Activated T-cell treated with anti-CD3 and anti-CD28 coated beads, Interleukin-2, amount 50 U/mL, for 24 hours (primary cell): ENCODE results near the gene SEC14L2.
"Not testable (repeated sequence)": the region's sequence is repeated elsewhere in the genome, so short reads cannot be mapped to it uniquely, and the experiment has no call there.

Experiments
- DNase-seq: peaks from one replicate; pipeline ENCODE4 v3.0.0-alpha.2; 2020
- H3K27ac Mint-ChIP-seq: 2 replicates; pipeline ENCODE4 v1.8.0; 2020; ENCODE audit warnings: mild to moderate bottlenecking, mixed read lengths
- H3K27me3 Mint-ChIP-seq: 2 replicates; pipeline ENCODE4 v1.8.0; 2020; ENCODE audit warnings: mixed read lengths
- H3K36me3 Mint-ChIP-seq: 2 replicates; pipeline ENCODE4 v1.8.0; 2020; ENCODE audit warnings: low read depth, mixed read lengths
- H3K4me1 Mint-ChIP-seq: 2 replicates; pipeline ENCODE4 v1.8.0; 2020; ENCODE audit warnings: low read depth, mixed read lengths
- H3K4me3 Mint-ChIP-seq: 2 replicates; pipeline ENCODE4 v1.8.0; 2020; ENCODE audit warnings: mild to moderate bottlenecking, moderate library complexity, mixed read lengths
- H3K9me3 Mint-ChIP-seq: 2 replicates; pipeline ENCODE4 v1.8.0; 2020; ENCODE audit warnings: mixed read lengths

Gene SEC14L2

DNA sequence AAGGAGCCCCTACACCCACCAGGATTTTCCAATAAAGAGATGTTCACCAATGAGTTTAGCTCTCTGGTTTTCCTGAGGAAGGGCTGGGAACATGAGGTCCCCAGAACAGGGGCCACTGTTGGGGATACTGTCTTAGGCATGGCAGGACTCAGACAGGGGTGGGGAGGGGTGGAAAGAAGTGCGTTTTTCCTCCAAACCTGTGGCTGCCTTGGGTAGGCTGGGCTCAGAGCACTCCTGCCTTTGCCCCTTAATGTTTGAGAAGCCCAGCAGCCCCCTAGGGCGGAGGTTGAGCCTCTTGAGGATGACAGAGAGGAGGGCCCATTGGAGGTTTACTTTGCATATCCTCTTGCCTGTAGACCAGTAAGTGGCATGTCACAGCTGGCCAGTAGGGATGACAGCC is 39.4 kb downstream of the SEC14L2 start:
- peaks cover 13% of the 10 kb centered on the region for H3K36me3 Mint-ChIP-seq
- peaks cover 31% of the 10 kb centered on the region for H3K4me1 Mint-ChIP-seq
- peaks cover 25% of the 10 kb centered on the region for H3K27me3 Mint-ChIP-seq
- peak overlapping the region; percentile 78 for H3K4me3 Mint-ChIP-seq
- DNase-seq: no peak
- peaks cover 12% of the 10 kb centered on the region for H3K9me3 Mint-ChIP-seq
- peak overlapping the region; percentile 94 for H3K27ac Mint-ChIP-seq

DNA sequence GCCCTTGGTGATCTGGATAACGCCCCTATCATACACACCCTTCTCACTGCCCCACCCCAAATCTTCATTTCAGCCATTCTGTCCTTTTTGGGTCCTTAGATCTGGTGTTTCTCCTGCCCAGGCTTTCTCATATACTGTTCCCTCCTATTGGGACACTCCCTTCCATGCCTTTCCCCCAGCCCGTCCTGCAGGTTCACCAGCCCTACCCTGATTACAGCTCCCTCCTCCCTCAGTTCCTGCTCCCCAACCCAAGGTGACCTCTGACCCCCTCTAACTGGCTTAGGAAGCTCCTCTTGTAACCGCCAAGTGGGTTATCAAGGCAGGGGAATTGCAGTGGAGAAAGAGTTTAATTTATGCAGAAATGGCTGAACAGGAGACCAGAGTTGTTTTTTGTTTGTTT is 41.7 kb downstream of the SEC14L2 start:
- peaks cover 13% of the 10 kb centered on the region for H3K36me3 Mint-ChIP-seq
- no peak overlapping the region for H3K27ac Mint-ChIP-seq
- H3K4me1 Mint-ChIP-seq: peaks cover 38% of the 10 kb centered on the region
- H3K9me3 Mint-ChIP-seq: peaks cover 14% of the 10 kb centered on the region
- no peak overlapping the region for H3K4me3 Mint-ChIP-seq
- peaks cover 40% of the 10 kb centered on the region for H3K27me3 Mint-ChIP-seq
- no peak for DNase-seq

GRCh38 chr22:30439226-30439625 is 42.4 kb downstream of the SEC14L2 start:
- Mint-ChIP-seq H3K36me3 (peaks cover 13% of the 10 kb centered on the region), H3K27ac (no peak overlapping the region), H3K4me3 (no peak overlapping the region), H3K9me3 (peaks cover 14% of the 10 kb centered on the region), H3K4me1 (peaks cover 32% of the 10 kb centered on the region), H3K27me3 (peaks cover 40% of the 10 kb centered on the region)
- no peak for DNase-seq

- peaks cover 40% of the 10 kb centered on the region for H3K27me3 Mint-ChIP-seq
- no peak overlapping the region for H3K27ac Mint-ChIP-seq
- DNase-seq: no peak
- H3K36me3 Mint-ChIP-seq: peaks cover 11% of the 10 kb centered on the region
- H3K9me3 Mint-ChIP-seq: peaks cover 12% of the 10 kb centered on the region
- H3K4me3 Mint-ChIP-seq: no peak overlapping the region
- H3K4me1 Mint-ChIP-seq: peaks cover 26% of the 10 kb centered on the region
Measured at GRCh38 chr22:30439836-30440235, 43.0 kb downstream of the SEC14L2 start.

DNA sequence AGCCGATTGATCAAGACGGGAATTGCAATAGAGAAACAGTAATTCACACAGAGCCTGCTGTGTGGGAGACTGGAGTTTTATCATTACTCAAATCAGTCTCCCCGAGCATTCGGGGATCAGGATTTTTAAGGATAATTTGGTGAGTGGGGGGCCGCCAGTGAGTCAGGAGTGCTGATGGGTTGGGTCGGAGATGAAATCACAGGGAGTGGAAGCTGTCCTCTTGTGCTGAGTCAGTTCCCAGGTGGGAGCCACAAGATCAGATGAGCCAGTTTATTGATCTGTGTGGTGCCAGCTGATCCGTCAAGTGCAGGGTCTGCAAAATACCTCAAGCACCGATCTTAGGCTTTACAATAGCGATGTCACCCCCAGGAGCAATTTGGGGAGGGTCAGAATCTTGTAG is 44.3 kb downstream of the SEC14L2 start:
- Mint-ChIP-seq H3K27ac (no peak overlapping the region), H3K9me3 (peaks cover 3% of the 10 kb centered on the region), H3K27me3 (peaks cover 47% of the 10 kb centered on the region), H3K4me3 (no peak overlapping the region), H3K36me3 (no peaks in the 10 kb centered on the region), H3K4me1 (peaks cover 17% of the 10 kb centered on the region)
- DNase-seq: no peak

DNA sequence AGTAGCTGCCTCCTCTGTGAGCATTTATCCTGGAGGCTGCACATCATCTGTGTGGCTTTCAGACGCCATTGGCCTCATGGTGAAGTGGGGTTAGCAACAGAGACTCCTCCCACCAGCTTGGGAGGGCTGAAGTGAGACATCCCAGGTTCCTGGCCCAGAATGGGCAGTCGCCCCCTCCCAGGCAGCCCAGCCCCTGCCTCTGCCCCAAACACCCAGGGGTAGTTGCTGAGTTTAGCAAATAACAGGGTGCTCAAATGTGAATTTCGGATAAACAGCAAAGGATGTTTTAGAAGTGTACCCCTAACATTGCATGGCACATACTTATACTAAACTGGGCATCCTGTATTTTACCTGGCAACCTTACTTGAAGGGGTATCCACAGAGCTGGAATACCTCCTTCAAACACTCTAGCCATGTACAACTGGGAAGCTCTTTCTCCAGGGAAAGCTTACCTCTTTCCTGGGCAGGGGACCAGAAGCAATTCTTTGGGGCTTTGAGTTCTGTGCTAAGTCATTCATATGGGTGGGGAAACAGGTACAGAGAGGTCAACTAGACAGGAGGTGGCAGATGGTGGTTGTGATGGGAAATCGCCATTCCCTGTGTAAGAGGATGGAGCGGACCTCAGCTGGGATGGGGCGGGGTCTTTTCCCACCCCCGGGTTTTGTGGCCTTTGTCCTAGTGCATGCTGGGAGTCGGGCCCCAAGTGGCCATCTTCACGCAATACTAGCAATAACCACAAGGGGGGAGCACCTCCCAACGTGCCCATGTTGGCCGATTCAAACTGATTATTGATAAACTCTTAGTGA is 48.0 kb downstream of the SEC14L2 start:
- Mint-ChIP-seq H3K9me3 (peaks cover 3% of the 10 kb centered on the region), H3K27me3 (peaks cover 53% of the 10 kb centered on the region), H3K36me3 (no peaks in the 10 kb centered on the region), H3K27ac (peak overlapping the region; percentile 80), H3K4me3 (no peak overlapping the region), H3K4me1 (peaks cover 16% of the 10 kb centered on the region)
- DNase-seq: peak; percentile 64

DNA sequence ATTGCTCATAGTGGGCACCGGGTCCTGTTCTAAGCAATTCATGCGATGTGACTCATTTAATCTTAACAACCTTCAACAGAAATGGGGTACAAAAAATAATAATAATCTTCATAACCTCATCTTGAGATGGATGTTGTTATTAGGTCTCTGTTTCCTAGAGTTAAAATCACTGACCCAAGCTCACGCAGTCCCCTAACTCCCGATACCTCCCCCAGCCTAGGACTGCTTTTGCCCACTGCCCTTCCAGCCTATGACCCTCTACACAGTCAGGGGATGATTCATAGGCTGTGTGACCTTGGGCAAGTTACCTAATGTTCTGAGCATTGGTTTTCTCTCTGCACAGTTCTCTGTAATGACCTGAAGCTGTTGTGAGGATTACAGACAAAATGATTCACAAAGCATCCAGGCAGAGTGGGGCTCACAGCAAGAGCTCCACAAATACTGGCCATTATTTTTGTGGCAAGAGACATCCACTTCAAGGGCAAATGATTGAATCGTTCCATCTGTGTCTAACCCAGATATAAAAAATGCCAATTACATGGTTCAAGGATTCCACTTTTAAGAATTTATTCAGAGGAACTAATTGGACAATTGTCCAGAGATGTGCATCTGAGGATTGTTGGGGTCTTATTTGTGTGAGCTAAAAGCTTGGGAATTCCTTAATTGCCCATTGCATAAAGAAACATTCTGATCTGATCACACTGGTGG is 48.8 kb downstream of the SEC14L2 start:
- Mint-ChIP-seq H3K27me3 (peaks cover 48% of the 10 kb centered on the region), H3K9me3 (peaks cover 3% of the 10 kb centered on the region), H3K27ac (no peak overlapping the region)

GRCh38 chr22:30447656-30448055 is 50.8 kb downstream of the SEC14L2 start:
- H3K36me3 Mint-ChIP-seq: no peaks in the 10 kb centered on the region

More for the DNA sequence above, 48.8 kb downstream of the SEC14L2 start:
- no peak for DNase-seq
- Mint-ChIP-seq H3K4me1 (peaks cover 16% of the 10 kb centered on the region), H3K36me3 (no peaks in the 10 kb centered on the region), H3K4me3 (no peak overlapping the region)

DNA sequence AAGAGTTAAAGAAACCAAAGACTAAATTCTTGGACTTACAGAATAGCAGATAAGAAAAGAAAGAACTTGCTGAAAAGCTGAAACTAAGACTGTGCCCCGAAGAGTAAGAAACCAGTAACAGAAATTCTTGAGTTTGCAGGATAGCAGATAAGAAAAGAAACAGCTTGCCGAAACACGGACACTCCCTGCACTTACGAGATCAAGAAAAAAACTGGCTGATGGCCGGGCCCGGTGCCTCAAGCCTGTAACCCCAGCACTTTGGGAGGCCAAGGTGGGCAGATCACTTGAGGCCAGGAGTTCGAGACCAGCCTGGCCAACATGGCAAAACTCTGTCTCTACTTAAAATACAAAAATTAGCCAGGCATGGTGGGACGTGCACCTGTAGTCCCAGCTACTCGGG is 54.7 kb downstream of the SEC14L2 start:
- H3K27ac Mint-ChIP-seq, H3K36me3 Mint-ChIP-seq, H3K4me3 Mint-ChIP-seq, H3K9me3 Mint-ChIP-seq, DNase-seq, H3K4me1 Mint-ChIP-seq: not testable (repeated sequence)
- peaks cover 30% of the 10 kb centered on the region for H3K27me3 Mint-ChIP-seq

More at GRCh38 chr22:30447656-30448055, 50.8 kb downstream of the SEC14L2 start:
- Mint-ChIP-seq H3K27me3 (peaks cover 46% of the 10 kb centered on the region), H3K4me3 (no peak overlapping the region), H3K27ac (no peak overlapping the region), H3K9me3 (no peaks in the 10 kb centered on the region), H3K4me1 (peaks cover 10% of the 10 kb centered on the region)
- no peak for DNase-seq

DNA sequence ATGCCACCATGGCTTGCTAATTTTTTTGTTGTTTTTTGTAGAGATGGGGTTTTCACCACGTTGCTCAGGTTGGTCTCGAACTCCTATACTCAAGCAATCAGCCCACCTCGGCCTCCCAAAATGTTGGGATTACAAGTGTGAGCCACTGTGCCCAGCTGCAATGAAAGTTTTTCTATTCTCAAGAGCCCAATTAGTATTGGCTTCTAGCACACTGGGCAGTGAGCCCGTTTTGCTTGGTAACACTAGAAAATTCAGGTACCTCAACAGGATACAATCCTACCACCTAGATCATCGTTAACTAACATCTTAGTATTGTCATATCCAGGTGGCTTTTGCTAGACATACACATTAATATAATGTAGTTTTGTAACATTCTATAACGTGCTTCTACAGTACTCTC is 56.0 kb downstream of the SEC14L2 start:
- H3K27ac Mint-ChIP-seq: no peak overlapping the region
- H3K4me3 Mint-ChIP-seq: no peak overlapping the region
- peaks cover 25% of the 10 kb centered on the region for H3K27me3 Mint-ChIP-seq
- no peaks in the 10 kb centered on the region for H3K36me3 Mint-ChIP-seq
- H3K9me3 Mint-ChIP-seq: no peaks in the 10 kb centered on the region
- no peak for DNase-seq
- H3K4me1 Mint-ChIP-seq: no peaks in the 10 kb centered on the region

GRCh38 chr22:30453731-30454510 is 57.1 kb downstream of the SEC14L2 start:
- Mint-ChIP-seq H3K36me3 (no peaks in the 10 kb centered on the region), H3K4me3 (no peak overlapping the region), H3K27me3 (peaks cover 20% of the 10 kb centered on the region), H3K27ac (no peak overlapping the region), H3K9me3 (no peaks in the 10 kb centered on the region), H3K4me1 (no peaks in the 10 kb centered on the region)
- DNase-seq: no peak

GRCh38 chr22:30455075-30455840 is 58.4 kb downstream of the SEC14L2 start:
- Mint-ChIP-seq H3K9me3 (no peaks in the 10 kb centered on the region), H3K4me3 (no peak overlapping the region), H3K27ac (no peak overlapping the region), H3K4me1 (no peaks in the 10 kb centered on the region), H3K36me3 (no peaks in the 10 kb centered on the region), H3K27me3 (peaks cover 20% of the 10 kb centered on the region)
- DNase-seq: no peak

DNA sequence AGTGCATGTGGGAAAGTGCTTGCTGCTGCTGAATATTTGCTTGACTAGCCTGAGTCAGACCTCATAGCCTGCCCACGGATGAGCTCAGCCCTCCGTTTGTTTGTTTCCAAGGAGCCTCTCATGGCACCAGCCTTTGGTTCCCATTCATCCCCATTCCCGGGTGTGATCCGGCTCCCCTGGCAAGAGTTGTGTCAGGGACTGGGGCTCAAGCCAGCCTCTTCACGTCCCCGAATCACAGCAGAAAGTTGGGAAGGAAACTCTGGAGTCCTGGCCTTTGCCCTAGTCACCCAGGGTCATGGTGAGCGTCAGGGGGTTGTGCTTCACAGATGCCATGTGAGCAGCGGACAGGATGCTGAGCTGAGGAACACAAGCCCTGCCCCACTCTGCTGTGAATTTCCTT is 61.2 kb downstream of the SEC14L2 start:
- no peak overlapping the region for H3K4me3 Mint-ChIP-seq
- no peaks in the 10 kb centered on the region for H3K4me1 Mint-ChIP-seq
- peaks cover 25% of the 10 kb centered on the region for H3K27me3 Mint-ChIP-seq
- H3K27ac Mint-ChIP-seq: no peak overlapping the region
- no peaks in the 10 kb centered on the region for H3K9me3 Mint-ChIP-seq
- DNase-seq: no peak
- H3K36me3 Mint-ChIP-seq: no peaks in the 10 kb centered on the region
